Fibroblast of lung (primary cell): ENCODE data around the gene UIMC1.

Source experiments
- EZH2 ChIP-seq: IDR thresholded peaks from 2 replicates; pipeline ENCODE4 v1.5.1; 2012; ENCODE audit warnings: low read length, control low read depth, mild to moderate bottlenecking; ENCODE audit errors: missing control alignments
- TF ChIP-seq, protein P1 (sequence below), 2 donors: IDR thresholded peaks in 1 of 2; conservative IDR thresholded peaks in 1 of 2; 1 replicate in 1 of 2; 2 replicates in 1 of 2; pipeline ENCODE4 v1.5.1; 2011 to 2012; ENCODE audit warnings: low read length in 2 of 2, control low read depth in 1 of 2, inconsistent platforms in 1 of 2, low read depth in 1 of 2, mild to moderate bottlenecking in 1 of 2

- TF ChIP-seq, protein P1, sequence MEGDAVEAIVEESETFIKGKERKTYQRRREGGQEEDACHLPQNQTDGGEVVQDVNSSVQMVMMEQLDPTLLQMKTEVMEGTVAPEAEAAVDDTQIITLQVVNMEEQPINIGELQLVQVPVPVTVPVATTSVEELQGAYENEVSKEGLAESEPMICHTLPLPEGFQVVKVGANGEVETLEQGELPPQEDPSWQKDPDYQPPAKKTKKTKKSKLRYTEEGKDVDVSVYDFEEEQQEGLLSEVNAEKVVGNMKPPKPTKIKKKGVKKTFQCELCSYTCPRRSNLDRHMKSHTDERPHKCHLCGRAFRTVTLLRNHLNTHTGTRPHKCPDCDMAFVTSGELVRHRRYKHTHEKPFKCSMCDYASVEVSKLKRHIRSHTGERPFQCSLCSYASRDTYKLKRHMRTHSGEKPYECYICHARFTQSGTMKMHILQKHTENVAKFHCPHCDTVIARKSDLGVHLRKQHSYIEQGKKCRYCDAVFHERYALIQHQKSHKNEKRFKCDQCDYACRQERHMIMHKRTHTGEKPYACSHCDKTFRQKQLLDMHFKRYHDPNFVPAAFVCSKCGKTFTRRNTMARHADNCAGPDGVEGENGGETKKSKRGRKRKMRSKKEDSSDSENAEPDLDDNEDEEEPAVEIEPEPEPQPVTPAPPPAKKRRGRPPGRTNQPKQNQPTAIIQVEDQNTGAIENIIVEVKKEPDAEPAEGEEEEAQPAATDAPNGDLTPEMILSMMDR (conservative IDR thresholded peaks at IDR 0.05 in 1 of 2, IDR thresholded peaks at IDR 0.05 in 1 of 2; ENCODE audit: low read depth in 1 of 2, low read length in 2 of 2), result no peak
- TF ChIP-seq EZH2, result no peak
These were observed 117.8 kb downstream of the UIMC1 start for GRCh38 chr5:176888865-176889165.
